H7 (cell line): ENCODE measurements around the gene MXRA7. TPM values are rescaled to one million over a fixed set of nuclear protein-coding genes. Genes with fewer than 3 reads are reported as not detected.
A peak's percentile ranks its signal among the peaks of the same experiment; 100 is the strongest.
"Not testable (repeated sequence)": the region's sequence is repeated elsewhere in the genome, so short reads cannot be mapped to it uniquely, and the experiment has no call there.

Experiments
- DNase-seq: peaks from one replicate; pipeline ENCODE4 v3.0.0; 2012
- H3K27me3 ChIP-seq: 2 replicates; pipeline ENCODE4 v1.6.0; 2011; ENCODE audit warnings: mild to moderate bottlenecking, low read length; ENCODE audit not compliant: control insufficient read depth, insufficient read depth
- H3K36me3 ChIP-seq: replicated peaks from 2 replicates; pipeline ENCODE4 v1.5.1; 2011; ENCODE audit warnings: low read length; ENCODE audit not compliant: control insufficient read depth, insufficient read depth
- H3K4me3 ChIP-seq: 2 replicates; pipeline ENCODE4 v1.5.1; 2011; ENCODE audit warnings: low read depth, mild to moderate bottlenecking, control low read depth, low read length, moderate library complexity; ENCODE audit not compliant: insufficient read depth
- total RNA-seq: library from RNA; depleted of rRNA; stranded (reverse); fragments of >200 nt; shearing (Covaris generic); gene quantifications from 2 replicates; pipeline ENCODE4 v1.2.3, GENCODE V29; 2014

Gene MXRA7
- total RNA-seq, 1 experiment from 2014 or later = 59.3 TPM

DNA sequence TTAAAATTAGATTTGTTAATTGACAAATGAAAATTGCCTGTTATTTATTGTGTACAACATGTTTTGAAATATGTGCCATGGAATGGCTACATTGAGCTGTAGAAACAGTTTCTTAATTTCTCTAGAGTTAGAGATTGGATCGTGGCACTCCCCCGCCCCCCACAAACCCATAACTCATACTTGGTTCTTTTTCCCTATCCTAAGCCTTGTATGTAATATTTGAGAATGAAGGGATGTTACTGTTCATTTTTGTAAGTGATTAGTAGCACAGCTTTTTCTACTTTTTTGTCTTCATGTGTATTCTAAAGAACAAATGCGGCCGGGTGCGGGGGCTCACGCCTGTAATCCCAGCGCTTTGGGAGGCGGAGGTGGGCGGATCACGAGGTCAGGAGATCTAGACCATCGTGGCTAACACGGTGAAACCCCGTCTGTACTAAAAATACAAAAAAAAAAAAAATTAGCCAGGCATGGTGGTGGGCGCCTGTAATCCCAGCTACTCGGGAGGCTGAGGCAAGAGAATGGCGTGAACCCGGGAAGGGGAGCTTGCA, 28.9 kb upstream of the MXRA7 start:
- H3K4me3 ChIP-seq, H3K27me3 ChIP-seq, DNase-seq: not testable (repeated sequence)
- H3K36me3 ChIP-seq = peaks cover 15% of the 10 kb centered on the region

- H3K27me3 ChIP-seq = no peaks in the 10 kb centered on the region
- H3K36me3 ChIP-seq = peaks cover 23% of the 10 kb centered on the region
- peak overlapping the region; percentile 63 for H3K4me3 ChIP-seq
- DNase-seq = no peak
These were observed 27.7 kb upstream of the MXRA7 start for GRCh38 chr17:76738468-76738850.

- H3K36me3 ChIP-seq = peaks cover 28% of the 10 kb centered on the region
- H3K27me3 ChIP-seq = no peaks in the 10 kb centered on the region
- DNase-seq = peak; percentile 98
- peak within 1 kb of the TSS; percentile 98 for H3K4me3 ChIP-seq
These were observed 27.1 kb upstream of the MXRA7 start, which contains the start of gene MFSD11 for GRCh38 chr17:76737676-76738467. TSS of gene MFSD11 (plus strand) at chr17:76738119. CDS start at chr17:76738353, 234 bp downstream.

DNA sequence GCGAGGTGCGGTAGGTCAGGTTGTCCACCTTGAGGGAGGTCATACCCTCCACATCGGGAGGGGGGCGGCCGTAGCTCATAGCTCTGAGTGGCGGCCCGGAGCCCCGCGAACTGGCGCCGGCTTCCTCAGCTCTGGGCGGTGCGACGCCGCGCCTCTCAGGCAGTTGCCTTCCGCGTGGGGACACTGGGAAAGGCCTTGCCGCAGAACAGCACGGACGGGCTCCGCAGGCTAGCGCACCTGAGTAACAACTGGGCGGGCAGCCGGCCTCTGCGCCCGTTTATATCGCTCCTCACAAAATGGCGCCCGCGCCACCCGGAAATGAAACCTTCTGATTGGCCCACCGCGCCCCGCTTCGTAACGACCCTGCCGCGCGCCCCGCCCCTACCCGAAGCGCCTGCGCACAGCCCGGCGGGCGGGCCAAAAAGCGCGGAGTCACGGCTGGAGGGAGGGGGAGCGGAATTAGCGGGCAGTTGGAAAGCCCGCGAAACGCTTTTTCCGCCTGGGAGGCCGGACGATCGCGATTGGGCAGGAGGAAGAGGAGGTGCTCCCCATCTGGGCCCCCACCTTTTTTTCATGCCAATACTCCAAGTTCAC, 26.4 kb upstream of the MXRA7 start, which contains the start of gene SRSF2:
Gene SRSF2 (minus strand): TSS at position 250 of the 594 bp plus-strand sequence. CDS start 171 bp downstream, at position 79.
- Histone ChIP-seq H3K27me3 (no peaks in the 10 kb centered on the region), H3K4me3 (peak within 1 kb of the TSS; percentile 98), H3K36me3 (peaks cover 31% of the 10 kb centered on the region)
- peak; percentile 99 for DNase-seq

DNA sequence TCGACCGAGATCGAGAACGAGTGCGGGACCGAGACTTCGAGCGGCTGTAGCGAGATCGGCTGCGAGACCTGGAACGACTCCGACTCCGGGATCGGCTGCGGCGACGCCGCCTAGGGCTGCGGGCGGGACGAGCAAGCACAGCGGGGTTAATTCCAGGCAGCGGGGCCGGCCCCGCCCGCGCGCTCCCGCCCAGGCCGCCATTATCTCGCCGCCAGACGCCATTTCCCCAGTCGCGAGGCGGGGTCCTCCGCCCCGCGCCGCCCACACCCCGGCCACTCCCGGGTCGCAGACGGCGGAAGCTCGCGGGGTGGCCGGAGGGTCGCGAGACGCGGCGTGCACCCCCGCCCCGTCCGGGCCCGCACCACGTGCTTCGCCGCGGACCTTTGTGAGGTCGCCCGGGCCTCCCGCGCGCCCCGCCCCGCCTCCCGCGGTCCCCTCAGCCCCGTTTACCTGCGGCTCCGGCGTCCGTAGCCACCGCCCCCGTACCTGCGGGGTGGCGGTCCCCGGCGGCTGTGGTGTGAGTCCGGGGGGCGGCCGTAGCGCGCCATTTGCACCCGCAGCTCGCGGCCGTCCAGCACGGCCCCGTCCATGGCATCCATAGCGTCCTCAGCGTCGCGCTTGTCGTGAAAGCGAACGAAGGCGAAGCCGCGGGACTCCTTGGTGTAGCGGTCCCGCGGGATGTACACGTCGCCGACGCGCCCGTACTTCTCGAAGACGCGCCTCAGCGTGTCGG, 25.8 kb upstream of the MXRA7 start:
- peaks cover 31% of the 10 kb centered on the region for H3K36me3 ChIP-seq
- no peaks in the 10 kb centered on the region for H3K27me3 ChIP-seq
- H3K4me3 ChIP-seq = peak overlapping the region; percentile 98
- DNase-seq = peak; percentile 82

- peak overlapping the region; percentile 98 for H3K4me3 ChIP-seq
- DNase-seq = no peak
- peaks cover 31% of the 10 kb centered on the region for H3K36me3 ChIP-seq
- no peaks in the 10 kb centered on the region for H3K27me3 ChIP-seq
These were observed 25.0 kb upstream of the MXRA7 start for GRCh38 chr17:76735586-76736348.

- H3K27me3 ChIP-seq = no peaks in the 10 kb centered on the region
- H3K36me3 ChIP-seq = peaks cover 31% of the 10 kb centered on the region
- no peak for DNase-seq
- H3K4me3 ChIP-seq = peak overlapping the region; percentile 98
These were observed 24.2 kb upstream of the MXRA7 start for GRCh38 chr17:76735006-76735405.

- no peaks in the 10 kb centered on the region for H3K27me3 ChIP-seq
- no peak for DNase-seq
- H3K36me3 ChIP-seq = peaks cover 33% of the 10 kb centered on the region
- H3K4me3 ChIP-seq = no peak overlapping the region; the same call in 1 of the 2 replicates
These were observed 23.5 kb upstream of the MXRA7 start for GRCh38 chr17:76734080-76734840.

- peaks cover 33% of the 10 kb centered on the region for H3K36me3 ChIP-seq
- no peak overlapping the region for H3K4me3 ChIP-seq
- DNase-seq = no peak
- no peaks in the 10 kb centered on the region for H3K27me3 ChIP-seq
These were observed 22.8 kb upstream of the MXRA7 start for GRCh38 chr17:76733618-76733957.

DNA sequence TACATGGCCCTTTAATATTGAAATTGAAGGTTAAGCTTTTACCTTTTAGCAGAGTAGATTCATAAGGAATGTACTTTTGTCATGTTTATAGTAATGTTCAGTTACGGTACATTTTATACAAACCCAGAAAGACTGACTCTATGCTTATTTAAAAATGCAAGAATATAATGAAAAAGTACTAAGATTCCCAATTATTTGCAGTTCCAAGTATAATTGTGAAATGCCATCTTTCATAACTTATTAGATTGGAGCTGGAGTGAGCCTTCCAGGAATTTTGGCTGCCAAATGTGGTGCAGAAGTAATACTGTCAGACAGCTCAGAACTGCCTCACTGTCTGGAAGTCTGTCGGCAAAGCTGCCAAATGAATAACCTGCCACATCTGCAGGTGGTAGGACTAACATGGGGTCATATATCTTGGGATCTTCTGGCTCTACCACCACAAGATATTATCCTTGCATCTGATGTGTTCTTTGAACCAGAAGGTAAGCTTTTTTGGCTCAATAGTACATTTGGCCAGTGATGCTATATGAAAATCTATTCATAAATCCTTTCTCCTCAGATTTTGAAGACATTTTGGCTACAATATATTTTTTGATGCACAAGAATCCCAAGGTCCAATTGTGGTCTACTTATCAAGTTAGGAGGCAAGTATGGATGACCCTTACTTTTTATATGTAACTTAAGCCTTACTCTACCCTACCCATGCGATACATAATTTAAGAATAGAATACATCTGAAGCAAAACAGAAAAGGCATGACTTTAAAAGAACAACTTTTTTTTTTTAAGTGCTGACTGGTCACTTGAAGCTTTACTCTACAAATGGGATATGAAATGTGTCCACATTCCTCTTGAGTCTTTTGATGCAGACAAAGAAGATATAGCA, 22.2 kb upstream of the MXRA7 start:
- Histone ChIP-seq H3K36me3 (peaks cover 33% of the 10 kb centered on the region), H3K27me3 (no peaks in the 10 kb centered on the region), H3K4me3 (no peak overlapping the region)
- no peak for DNase-seq

DNA sequence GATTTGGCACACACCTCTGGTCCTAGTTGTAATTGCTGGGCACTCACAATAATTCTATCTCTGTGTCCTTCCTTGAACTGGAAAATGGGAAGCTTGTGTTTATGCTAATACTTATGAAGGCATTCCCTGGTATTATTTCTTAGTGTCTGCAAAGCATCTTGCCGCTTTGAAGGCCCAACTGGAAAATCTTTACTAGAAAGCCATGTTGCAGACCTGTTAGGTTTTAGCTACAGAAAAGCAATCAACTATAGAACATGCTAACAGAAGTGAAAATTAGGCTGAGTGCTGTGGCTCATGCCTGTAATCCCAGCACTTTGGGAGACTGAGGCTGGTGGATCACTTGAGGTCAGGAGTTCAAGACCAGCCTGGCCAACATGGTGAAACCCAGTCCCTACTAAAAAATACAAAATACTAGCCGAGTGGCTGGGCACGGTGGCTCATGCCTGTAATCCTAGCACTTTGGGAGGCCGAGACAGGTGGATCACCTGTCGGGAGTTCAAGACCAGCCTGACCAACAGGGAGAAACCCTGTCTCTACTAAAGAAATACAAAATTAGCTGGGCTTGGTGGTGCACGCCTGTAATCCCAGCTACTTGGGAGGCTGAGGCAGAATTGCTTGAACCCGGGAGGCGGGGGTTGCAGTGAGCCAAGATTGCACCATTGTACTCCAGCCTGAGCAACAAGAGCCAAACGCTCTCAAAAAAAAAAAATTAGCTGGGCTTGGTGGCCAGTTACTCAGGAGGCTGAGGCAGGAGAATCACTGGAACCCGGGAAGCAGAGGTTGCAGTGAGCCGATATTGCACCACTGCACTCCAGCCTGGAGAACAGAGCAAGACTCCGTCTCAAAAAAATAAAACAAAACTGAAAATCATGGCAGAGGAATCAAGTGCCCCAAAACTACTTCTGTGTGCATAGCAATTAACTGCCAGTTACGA, 21.3 kb upstream of the MXRA7 start:
- not testable (repeated sequence) for DNase-seq, H3K4me3 ChIP-seq, H3K27me3 ChIP-seq
- H3K36me3 ChIP-seq = peaks cover 33% of the 10 kb centered on the region
